Measurements from ENCODE around the gene SGTB. TPM values are rescaled to one million over a fixed set of nuclear protein-coding genes. Genes with fewer than 3 reads are reported as not detected.

The SGTB gene
- total and polyA plus RNA-seq, 2 of the 8 experiments (the other 6 are each of a cell fraction or from before 2014, with no cell fraction given): 2.2 to 18.7 TPM

- TF ChIP-seq CHD7 (IDR thresholded peaks at IDR 0.05; ENCODE audit: insufficient replicate concordance, low read length): no peak
- TF ChIP-seq YY1 (IDR thresholded peaks at IDR 0.05; ENCODE audit: low read depth, low read length): no peak; the same call in 1 of the 2 replicates
- TF ChIP-seq CBX8 (IDR thresholded peaks at IDR 0.05; ENCODE audit: borderline replicate concordance, low read depth, low read length): no peak
- TF ChIP-seq CTBP2 (IDR thresholded peaks at IDR 0.05; ENCODE audit: borderline replicate concordance, insufficient read depth, insufficient read length, low read length): no peak
- no peak for TF ChIP-seq GABPA (IDR thresholded peaks at IDR 0.05; ENCODE audit: borderline replicate concordance, insufficient read depth, low read length)
- 0 out of 4 replicates have a peak, but pooled peaks have one; percentile 19 to 60 for TF ChIP-seq SIN3A (conservative IDR thresholded peaks at IDR 0.05 in 1 of 2, IDR thresholded peaks at IDR 0.05 in 1 of 2; ENCODE audit: low read depth in 1 of 2, low read length in 2 of 2)
- TF ChIP-seq TAF7 (optimal IDR thresholded peaks at IDR 0.05; ENCODE audit: borderline replicate concordance, low read depth, low read length): no peak
- no peak for TF ChIP-seq CHD2 (IDR thresholded peaks at IDR 0.05; ENCODE audit: low read length)
- TF ChIP-seq EZH2 (IDR thresholded peaks at IDR 0.05; ENCODE audit: low read depth, low read length, severe bottlenecking): no peak
These were observed 880 bp upstream of the SGTB start (continued) for GRCh38 chr5:65722575-65723403.
